ENCODE measurements around the gene PRR33. TPM values are rescaled to one million over a fixed set of nuclear protein-coding genes. Genes with fewer than 3 reads are reported as not detected.

The PRR33 gene
- total and polyA plus RNA-seq, 7 donors, result 0.13 TPM; not detected in 6

DNA sequence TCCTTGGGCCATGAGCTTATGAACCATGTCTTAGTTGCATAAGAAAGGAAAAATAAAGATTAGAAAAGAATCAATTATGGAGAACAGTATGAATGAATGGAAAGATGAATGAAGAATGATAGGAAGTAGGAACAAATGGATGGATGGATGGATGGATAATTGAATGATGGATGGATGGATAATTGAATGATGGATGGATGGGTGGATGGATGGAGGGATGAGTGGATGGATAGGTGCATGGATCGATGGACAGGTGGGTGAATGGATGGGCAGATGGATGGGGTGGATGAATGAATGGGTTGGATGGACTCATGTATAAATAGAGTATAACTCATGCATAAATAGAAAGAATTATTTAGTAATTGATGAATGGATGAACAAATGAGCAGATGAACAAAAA, 31.6 kb downstream of the PRR33 start:
- 95% methylated on average over 1 of the region's 1 CpG for WGBS, 2 donors

GRCh38 chr11:1859004-1859403, 32.7 kb downstream of the PRR33 start:
- WGBS, 2 donors, result 67 to 85% methylated on average over 4 of the region's 4 CpGs
- H3K27me3 ChIP-seq, result no peaks in the 10 kb centered on the region
- DNase-seq, result no peak
- no peak overlapping the region for H3K4me3 ChIP-seq
- H3K36me3 ChIP-seq, result no peaks in the 10 kb centered on the region
- peaks cover 0 to 12% (median 11%) of the 10 kb centered on the region in 4 donors for H3K4me1 ChIP-seq
- intact Hi-C loops (cut with DNase I), result no loop called here
- no peaks in the 10 kb centered on the region for H3K9me3 ChIP-seq
- TF ChIP-seq POLR2A (IDR thresholded peaks at IDR 0.05) (no peak), EP300 (IDR thresholded peaks at IDR 0.05) (no peak), POLR2AphosphoS5 (IDR thresholded peaks at IDR 0.05) (no peak)
- TF ChIP-seq, protein P1, sequence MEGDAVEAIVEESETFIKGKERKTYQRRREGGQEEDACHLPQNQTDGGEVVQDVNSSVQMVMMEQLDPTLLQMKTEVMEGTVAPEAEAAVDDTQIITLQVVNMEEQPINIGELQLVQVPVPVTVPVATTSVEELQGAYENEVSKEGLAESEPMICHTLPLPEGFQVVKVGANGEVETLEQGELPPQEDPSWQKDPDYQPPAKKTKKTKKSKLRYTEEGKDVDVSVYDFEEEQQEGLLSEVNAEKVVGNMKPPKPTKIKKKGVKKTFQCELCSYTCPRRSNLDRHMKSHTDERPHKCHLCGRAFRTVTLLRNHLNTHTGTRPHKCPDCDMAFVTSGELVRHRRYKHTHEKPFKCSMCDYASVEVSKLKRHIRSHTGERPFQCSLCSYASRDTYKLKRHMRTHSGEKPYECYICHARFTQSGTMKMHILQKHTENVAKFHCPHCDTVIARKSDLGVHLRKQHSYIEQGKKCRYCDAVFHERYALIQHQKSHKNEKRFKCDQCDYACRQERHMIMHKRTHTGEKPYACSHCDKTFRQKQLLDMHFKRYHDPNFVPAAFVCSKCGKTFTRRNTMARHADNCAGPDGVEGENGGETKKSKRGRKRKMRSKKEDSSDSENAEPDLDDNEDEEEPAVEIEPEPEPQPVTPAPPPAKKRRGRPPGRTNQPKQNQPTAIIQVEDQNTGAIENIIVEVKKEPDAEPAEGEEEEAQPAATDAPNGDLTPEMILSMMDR (IDR thresholded peaks at IDR 0.05), result no peak
- no peak overlapping the region for H3K27ac ChIP-seq

More for the DNA sequence above, 31.6 kb downstream of the PRR33 start:
- Histone ChIP-seq H3K4me1 (peaks cover 0 to 23% (median 22%) of the 10 kb centered on the region in 4 donors), H3K27me3 (no peaks in the 10 kb centered on the region), H3K9me3 (no peaks in the 10 kb centered on the region), H3K36me3 (no peaks in the 10 kb centered on the region), H3K4me3 (no peak overlapping the region), H3K27ac (no peak overlapping the region)
- intact Hi-C loops (cut with DNase I), result loop anchor here (5.0 to 10.0 kb wide), 3 partner anchors 98 to 545 kb away; partner anchors contain the start of genes C11orf21, CTSD, TSPAN32 and TSSC4
- TF ChIP-seq EP300 (IDR thresholded peaks at IDR 0.05), result no peak
- TF ChIP-seq POLR2A (IDR thresholded peaks at IDR 0.05), result no peak
- TF ChIP-seq POLR2AphosphoS5 (IDR thresholded peaks at IDR 0.05), result no peak
- TF ChIP-seq, protein P1 (IDR thresholded peaks at IDR 0.05), result no peak
- no peak for DNase-seq

DNA sequence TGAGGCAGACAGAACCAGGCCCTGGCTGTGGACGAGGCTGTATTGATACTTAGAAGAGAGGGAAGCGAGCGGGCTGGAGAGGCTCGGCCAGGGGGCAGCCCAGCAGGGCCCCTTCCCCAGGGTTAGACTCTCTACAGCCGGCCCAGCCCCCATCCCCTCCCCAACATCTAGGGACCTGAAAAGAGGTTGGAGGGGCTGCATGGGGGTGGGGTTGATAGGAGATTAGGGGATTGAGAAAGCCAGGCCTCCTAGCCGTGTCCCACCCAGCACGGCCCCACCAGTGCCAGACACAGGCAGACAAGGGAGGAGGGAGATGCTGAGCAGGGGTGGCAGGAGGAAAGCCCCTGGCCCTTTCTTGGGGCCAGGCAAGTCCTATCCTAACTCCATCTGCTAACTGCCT, 33.1 kb downstream of the PRR33 start:
- no peak overlapping the region for H3K4me3 ChIP-seq
- DNase-seq, result no peak
- no peaks in the 10 kb centered on the region for H3K36me3 ChIP-seq
- WGBS, 2 donors, result 73 to 91% methylated on average over 7 of the region's 7 CpGs
- no peak overlapping the region for H3K27ac ChIP-seq
- TF ChIP-seq POLR2AphosphoS5 (IDR thresholded peaks at IDR 0.05) (no peak), EP300 (IDR thresholded peaks at IDR 0.05) (no peak), POLR2A (IDR thresholded peaks at IDR 0.05) (no peak)
- TF ChIP-seq, protein P1 (IDR thresholded peaks at IDR 0.05), result no peak
- H3K27me3 ChIP-seq, result no peaks in the 10 kb centered on the region
- no peaks in the 10 kb centered on the region for H3K9me3 ChIP-seq
- peaks cover 0 to 8% (median 7%) of the 10 kb centered on the region in 4 donors for H3K4me1 ChIP-seq
- intact Hi-C loops (cut with DNase I), result no loop called here

DNA sequence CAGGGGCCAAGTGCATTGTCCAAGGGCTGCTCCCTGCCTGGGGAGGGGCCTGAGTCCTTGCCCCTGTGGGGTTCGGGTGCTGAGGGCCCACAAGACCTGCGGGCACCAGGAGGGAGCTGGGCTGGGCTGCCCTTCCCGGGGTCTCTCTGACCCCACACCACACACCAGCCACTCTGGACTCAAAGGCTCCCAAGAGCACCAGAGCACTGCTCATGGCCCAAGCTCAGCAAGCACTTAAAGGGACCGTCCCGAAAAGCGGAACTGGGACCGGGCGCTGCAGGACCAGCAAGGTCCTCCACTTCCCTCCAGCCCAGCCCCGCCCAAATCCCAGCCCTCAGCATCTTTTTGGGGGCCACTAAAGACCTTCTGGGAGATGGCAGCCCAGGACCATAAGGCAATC, 33.5 kb downstream of the PRR33 start:
- Histone ChIP-seq H3K36me3 (no peaks in the 10 kb centered on the region), H3K27ac (no peak overlapping the region), H3K9me3 (no peaks in the 10 kb centered on the region), H3K27me3 (no peaks in the 10 kb centered on the region), H3K4me3 (no peak overlapping the region), H3K4me1 (peaks cover 0 to 3% (median 3%) of the 10 kb centered on the region in 4 donors)
- no peak for DNase-seq
- 79 to 88% methylated on average over 9 of the region's 9 CpGs for WGBS, 2 donors
- intact Hi-C loops (cut with DNase I), result no loop called here
- TF ChIP-seq, protein P1 (IDR thresholded peaks at IDR 0.05), result no peak
- TF ChIP-seq POLR2A (IDR thresholded peaks at IDR 0.05), result no peak
- TF ChIP-seq POLR2AphosphoS5 (IDR thresholded peaks at IDR 0.05), result no peak
- TF ChIP-seq EP300 (IDR thresholded peaks at IDR 0.05), result no peak

- Histone ChIP-seq H3K27me3 (no peaks in the 10 kb centered on the region), H3K4me3 (no peak overlapping the region), H3K36me3 (no peaks in the 10 kb centered on the region), H3K27ac (no peak overlapping the region), H3K9me3 (no peaks in the 10 kb centered on the region), H3K4me1 (no peaks in the 10 kb centered on the region)
- DNase-seq, result no peak
- intact Hi-C loops (cut with DNase I), result no loop called here
- TF ChIP-seq POLR2A (IDR thresholded peaks at IDR 0.05), result no peak
- no peak for TF ChIP-seq EP300 (IDR thresholded peaks at IDR 0.05)
- no peak for TF ChIP-seq POLR2AphosphoS5 (IDR thresholded peaks at IDR 0.05)
- TF ChIP-seq, protein P1 (IDR thresholded peaks at IDR 0.05), result no peak
- WGBS, 2 donors, result 64 to 87% methylated on average over 11 of the region's 11 CpGs
These were observed 34.6 kb downstream of the PRR33 start for GRCh38 chr11:1857064-1857463.

All from sigmoid colon (tissue), 7 donors.